IPS-11a (cell line): ENCODE results near the gene SOX12.
A peak's percentile ranks its signal among the peaks of the same experiment; 100 is the strongest.

ENCODE experiments used
- H3K4me3 ChIP-seq: one replicate; pipeline ENCODE4 v1.5.1; 2013; ENCODE audit warnings: low read depth, low read length, control low read depth

Gene SOX12

DNA sequence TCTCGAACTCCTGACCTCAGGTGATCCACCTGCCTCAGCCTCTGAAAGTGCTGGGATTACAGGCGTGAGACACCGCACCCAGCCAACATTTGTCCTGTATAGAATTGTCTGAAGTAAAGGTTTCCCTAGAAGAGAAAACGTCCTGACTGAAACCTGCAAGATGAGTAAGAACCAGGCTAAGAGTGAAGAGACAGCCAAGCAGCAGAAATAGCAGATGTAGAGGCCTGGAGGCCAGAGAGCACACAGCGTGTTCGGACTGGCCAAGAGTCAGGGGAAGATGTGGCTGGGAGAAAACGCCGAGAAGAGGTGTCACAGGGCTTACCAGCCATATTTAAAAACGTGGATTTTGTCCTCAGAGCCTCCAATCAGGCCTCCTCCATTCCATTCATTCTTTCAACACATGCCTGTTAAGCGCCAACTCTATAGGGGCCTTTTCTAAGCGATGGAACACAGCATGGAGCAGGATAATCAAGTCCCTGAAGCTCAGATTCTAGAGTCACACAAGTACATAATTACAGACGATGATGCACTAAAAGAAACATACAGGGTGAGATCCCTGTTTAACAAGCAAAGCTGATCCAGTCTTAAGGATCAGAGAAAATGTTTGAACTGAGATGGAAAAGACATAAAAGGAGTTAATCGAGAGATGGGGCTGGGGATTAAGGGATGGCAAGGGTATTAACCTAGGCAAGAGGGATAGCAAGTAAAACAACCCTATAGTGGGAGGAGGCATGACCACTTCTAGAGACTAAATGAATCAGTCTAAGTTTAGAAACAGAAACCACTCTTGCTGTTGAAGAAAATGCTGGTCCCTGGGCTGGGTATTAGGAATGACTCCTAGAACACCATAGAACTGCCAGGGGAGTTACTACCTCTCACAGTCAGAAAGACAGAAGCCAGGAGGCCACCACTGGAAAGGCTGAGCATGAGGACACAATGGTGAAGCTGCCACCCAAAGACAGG lies 23.2 kb upstream of the SOX12 start:
- no peak overlapping the region for H3K4me3 ChIP-seq

DNA sequence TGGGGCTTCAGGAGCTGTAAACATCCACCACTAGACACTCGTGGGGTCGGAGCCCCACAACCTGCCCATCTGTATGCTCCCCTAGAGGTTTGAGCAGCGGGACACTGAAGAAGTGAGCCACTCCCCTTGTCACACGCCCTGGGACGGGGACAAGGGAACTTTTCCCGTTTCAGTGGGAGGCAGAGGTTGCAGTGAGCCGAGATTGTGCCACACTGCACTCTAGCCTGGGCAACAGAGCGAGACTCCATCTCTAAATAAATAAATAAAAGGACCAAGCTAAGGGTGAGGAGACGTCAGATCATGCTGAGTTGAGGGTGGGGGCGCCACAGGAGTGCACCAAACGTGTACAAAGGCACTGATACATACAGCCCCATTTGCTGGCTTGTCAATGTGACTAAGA lies 19.6 kb upstream of the SOX12 start:
- no peak overlapping the region for H3K4me3 ChIP-seq

DNA sequence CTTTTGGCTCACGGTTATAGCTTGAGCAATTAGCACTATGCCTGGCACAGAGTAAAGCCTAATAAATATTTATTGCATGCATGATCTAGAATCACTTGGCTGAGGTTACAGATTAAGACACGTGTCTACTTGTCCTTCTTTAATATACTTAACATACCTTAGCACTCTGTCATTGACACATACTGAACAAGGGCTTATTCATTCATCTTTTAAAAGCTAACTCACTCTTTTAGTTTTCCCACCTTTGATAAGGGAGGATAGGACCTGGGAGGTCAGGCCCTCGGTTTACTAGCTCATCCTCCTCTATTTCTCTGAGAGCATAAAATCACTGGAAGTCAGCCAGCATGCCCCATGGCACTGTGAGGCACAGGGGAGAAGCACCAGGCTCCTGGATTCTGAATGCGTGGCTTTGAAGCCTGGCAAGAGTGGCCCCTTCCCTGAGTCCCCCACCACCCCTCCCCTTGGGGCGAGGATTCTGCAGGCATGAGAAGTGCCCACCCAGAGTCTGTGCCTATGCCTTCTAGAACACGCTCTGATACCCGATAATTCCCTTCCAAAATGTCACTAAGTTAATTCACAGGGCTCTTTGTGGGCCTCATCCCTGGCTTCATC lies 16.8 kb upstream of the SOX12 start:
- H3K4me3 ChIP-seq = no peak overlapping the region

DNA sequence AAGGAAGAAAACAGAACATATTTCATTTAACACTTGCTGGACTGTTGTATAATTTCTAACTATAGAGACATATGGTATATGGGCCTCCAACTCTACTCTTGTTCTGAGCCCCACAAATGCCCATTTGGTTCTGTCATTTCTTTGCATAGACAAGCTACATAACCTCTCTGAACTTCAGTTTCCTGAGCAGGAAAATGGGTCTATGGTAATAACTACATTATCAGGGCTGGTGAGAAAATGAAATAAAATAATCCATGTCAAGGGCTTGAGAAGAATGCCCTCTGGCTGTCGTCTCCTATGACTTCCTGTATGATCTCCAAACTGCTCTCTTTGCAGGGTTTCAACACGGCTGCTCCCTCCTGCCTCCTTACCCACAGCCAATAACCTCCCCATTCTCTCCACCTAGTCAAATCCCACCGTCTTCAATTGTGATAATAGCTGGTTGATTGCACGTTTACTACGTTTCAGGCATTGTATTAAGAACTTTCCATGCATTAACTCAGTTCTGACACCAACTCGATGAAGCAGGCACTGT lies 16.0 kb upstream of the SOX12 start:
- H3K4me3 ChIP-seq = peak overlapping the region; percentile 42

DNA sequence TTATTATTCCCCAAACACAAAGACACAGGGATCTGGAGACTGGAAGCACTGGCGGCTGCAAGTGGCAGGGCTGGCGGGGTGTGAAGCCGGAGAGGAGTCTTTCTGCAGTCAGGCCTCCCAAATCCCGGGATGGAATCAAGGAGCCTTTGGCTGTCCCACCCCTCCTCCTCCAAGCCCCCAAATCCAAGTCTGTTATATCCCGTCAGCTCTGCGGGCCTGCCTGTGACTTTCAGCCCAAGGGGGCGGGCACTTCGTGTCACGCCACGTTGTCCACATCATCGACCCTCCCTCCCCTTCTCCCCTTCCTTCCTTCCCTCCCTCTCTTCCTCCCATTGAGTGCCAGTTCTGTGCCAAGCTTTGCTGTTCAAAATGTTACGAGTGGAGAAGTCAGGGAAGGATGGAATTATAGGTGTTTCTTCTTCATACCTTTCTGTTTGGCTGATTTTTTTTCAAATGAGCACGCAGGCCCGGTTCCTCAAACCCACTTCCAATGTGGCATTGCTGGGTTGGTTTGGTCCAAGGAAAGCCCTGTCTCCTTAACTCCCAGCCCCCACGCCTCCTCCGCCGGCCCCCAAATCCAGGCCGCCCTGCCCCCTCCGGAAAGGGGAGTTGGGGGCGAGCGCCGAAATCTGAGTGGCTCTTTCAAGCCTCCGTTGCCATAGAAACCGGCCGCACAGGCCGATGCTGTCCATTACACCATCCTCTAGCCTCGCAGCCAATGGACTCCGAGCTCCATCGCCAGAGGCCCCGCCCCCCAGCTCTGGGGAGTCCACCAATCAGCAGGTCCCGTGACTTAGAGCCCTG lies 15.3 kb upstream of the SOX12 start:
- H3K4me3 ChIP-seq = peak overlapping the region; percentile 42

DNA sequence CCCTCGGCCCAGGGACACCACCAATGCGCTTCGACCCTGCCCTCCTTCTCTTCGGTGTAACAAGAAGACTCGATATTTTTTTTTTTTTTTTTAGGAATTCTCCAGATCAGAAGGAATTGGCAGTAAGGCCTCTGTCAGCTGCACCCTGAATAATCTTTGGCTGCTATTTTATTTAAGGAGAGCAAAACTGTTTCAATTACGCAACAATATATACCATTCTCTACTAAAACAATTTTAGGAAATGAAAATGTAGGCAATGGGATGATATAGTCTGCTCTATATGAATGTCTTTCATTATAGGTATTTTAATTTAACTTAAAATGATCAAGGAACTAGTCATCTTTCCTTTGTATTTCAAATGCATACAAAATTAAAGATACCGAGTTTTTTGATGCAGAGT lies 14.7 kb upstream of the SOX12 start:
- no peak overlapping the region for H3K4me3 ChIP-seq

DNA sequence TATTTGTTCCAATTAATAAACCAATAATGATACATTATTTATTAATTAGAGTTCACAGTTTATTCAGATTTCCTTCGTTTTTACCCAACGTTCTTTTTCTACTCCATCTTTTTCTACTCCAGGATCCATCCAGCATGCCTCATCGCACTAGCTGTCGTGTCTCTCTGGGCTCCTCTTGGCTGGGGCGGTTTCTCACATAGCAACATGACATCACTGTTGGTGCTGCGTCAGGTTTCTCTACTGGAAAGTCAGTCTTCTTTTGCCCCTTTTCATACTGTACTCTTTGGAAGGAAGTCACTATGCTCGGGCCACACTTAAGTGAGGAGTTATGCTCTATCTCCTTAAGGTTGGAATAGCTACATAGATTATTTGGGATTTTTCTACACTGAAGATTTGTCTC lies 13.7 kb upstream of the SOX12 start:
- H3K4me3 ChIP-seq = no peak overlapping the region

DNA sequence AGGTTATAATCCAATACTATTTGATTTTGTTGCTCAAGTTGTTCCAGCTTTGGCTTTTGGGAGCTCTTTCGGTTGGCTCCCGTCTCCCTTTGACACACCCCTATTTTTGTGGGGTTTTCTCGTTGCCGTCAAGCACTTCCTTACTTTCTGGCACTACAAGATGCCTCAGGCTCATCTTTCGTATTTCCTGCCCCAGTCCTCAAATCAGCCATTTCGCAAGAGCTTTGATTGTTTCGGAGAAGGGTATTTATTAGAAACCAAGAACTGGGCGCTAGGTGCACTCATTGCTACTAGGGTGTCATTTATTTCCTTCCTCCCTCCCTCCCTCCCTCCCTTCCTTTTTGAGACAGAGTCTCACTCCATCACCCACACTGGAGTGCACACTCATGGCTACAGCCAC lies 13.3 kb upstream of the SOX12 start:
- no peak overlapping the region for H3K4me3 ChIP-seq

DNA sequence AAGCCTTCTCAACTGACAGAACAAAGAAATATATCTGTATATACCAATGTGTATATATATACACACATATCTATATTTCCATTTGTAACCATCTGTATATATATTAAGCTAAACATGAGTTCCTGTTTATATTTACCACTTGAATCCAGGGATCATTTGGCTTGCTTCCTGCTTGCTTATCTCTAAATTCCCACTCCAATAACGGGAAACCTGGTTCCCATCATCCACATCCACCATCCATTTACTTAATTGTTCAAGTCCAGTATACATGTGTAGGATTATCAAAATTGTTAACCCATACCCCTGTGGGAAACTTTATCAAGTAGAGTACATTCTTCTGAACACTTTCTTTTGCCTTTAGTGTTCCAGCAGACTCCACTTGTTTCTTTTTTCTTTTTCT lies 12.5 kb upstream of the SOX12 start:
- H3K4me3 ChIP-seq = no peak overlapping the region

DNA sequence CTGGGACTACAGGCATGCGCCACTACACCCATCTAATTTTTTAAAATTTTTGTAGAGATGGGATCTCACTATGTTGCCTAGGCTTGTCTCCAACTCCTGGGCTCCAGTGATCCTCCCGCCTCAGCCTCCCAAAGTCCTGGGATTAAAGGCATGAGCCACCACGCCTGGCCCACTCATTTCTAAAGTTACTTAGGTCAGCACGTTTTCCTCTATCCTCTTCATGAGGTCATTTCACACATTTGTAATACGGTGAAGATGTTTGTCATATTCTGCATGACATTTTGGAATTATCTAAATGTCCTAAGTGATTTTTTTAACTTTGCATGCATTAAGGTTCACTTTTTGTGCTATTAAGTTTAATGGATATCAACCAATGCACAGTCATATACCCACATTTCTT lies 11.9 kb upstream of the SOX12 start:
- no peak overlapping the region for H3K4me3 ChIP-seq

DNA sequence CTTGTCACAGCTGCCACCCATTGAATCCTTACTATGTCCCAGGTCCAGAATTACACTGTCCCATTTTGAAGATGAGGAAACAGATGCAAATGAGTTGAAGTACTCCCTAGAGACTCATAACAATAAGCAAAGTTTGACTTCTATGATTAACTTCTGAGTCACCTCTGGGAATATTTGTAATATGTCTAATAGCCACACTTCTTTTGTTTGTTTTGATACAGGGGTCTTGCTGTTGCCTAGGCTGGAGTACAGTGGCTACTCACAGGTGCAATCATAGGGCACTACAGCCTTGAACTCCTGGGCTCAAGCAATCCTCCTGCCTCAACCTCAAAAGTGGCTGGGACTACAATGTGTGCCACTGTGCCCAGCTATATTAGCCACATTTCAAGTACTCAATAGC lies 11.4 kb upstream of the SOX12 start:
- H3K4me3 ChIP-seq = no peak overlapping the region

DNA sequence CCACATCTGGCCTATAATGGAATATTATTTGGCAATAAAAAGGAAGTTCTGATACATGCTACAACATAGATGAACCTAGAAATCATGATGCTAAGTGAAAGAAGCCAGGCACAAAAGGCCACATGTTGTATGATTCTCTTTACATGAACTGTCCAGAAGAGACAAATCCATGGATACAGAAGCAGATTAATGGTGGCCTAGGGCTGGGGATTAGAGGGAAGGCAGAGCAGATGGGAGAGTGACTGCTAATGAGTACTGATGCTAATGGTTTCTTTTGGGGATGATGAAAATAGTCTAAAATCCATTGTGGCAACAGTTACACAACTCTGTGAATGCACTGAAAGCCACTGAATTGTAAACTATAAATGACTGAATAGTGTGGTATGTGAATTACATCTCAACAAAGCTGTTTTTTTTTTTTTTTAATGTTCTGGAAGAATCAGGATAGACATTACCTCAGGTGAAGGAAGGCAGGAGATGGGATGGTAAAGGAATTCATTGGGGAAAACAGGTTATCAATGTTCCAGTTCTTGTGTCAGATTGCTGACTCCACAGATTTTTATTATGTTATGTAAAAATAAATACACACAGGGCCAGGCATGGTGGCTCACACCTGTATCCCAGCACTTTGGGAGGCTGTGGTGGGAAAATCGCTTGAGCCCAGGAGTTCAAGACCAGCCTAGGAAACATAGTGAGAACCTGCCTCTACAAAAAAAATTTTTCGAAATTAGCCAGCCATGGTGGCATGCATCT lies 8.9 kb upstream of the SOX12 start:
- H3K4me3 ChIP-seq = no peak overlapping the region

DNA sequence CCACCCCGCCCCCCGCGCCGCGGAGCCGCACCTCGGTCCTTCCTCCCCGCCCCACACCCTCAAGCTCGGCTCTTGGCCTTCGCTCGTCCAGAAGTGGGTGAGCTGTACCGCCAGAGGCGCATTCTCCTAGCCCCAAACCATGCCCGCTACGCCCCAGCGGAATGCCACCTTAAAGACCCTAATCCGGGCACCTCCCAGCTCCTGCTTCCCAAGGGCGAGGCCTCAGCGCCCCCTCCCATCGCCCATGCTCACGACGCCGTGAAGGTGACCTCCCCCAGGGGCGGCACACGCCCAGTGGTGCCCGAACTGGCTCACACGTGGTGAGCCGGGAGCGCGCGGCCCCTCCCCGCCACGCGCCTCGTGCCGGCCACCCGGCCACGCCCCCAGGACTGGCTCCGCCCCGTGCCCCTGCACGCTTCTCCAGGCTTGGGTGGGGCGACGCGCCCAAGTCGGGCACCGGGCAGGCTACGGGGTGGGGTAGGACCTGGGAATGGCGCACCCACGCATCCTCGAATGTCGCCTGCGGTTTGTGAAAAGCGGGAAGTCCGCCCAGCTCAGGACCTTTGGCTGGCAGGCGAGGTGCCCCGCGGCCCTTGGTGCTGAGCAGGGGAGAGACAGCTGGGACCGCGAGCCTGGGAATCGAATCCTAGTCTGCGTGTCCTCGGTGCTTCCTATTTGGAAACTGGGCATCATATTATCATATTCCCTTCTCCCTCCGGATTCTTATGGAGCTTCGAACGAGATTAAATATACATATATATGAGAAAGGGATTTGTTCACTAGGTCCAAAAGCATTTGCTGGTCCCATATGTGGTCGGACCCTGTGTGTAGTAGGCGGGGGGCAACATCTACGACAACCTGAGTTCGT lies 941 bp upstream of the SOX12 start:
- H3K4me3 ChIP-seq = peak overlapping the region; percentile 55

DNA sequence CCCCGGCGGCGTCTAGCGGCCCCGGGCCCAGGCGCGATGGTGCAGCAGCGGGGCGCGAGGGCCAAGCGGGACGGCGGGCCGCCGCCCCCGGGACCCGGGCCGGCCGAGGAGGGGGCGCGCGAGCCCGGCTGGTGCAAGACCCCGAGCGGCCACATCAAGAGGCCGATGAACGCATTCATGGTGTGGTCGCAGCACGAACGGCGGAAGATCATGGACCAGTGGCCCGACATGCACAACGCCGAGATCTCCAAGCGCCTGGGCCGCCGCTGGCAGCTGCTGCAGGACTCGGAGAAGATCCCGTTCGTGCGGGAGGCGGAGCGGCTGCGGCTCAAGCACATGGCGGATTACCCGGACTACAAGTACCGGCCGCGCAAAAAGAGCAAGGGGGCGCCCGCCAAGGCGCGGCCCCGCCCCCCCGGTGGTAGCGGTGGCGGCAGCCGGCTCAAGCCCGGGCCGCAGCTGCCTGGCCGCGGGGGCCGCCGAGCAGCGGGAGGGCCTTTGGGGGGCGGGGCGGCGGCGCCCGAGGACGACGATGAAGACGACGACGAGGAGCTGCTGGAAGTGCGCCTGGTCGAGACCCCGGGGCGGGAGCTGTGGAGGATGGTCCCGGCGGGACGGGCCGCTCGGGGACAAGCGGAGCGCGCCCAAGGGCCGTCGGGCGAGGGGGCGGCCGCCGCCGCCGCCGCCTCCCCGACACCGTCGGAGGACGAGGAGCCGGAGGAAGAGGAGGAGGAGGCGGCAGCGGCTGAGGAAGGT lies 715 bp downstream of the SOX12 start:
- peak overlapping the region; percentile 69 for H3K4me3 ChIP-seq

DNA sequence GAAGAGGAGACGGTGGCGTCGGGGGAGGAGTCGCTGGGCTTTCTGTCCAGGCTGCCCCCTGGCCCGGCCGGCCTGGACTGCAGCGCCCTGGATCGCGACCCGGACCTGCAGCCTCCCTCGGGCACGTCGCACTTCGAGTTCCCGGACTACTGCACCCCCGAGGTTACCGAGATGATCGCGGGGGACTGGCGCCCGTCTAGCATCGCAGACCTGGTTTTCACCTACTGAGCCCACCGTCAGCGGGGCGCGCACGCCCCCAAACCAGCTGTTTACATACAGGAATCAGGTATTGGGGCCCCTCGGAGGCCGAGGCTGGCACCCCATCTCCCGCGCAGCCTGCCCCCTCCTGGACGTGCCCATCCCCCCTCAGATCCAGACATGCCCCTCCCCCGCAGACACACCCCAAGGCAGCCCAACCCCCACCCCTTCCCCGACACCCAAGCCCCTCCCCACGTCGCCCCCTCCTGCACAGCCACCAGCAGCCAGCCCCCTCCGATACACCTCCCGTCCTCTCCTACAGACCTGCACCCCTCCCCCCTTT lies 1.4 kb downstream of the SOX12 start:
- peak overlapping the region; percentile 69 for H3K4me3 ChIP-seq

DNA sequence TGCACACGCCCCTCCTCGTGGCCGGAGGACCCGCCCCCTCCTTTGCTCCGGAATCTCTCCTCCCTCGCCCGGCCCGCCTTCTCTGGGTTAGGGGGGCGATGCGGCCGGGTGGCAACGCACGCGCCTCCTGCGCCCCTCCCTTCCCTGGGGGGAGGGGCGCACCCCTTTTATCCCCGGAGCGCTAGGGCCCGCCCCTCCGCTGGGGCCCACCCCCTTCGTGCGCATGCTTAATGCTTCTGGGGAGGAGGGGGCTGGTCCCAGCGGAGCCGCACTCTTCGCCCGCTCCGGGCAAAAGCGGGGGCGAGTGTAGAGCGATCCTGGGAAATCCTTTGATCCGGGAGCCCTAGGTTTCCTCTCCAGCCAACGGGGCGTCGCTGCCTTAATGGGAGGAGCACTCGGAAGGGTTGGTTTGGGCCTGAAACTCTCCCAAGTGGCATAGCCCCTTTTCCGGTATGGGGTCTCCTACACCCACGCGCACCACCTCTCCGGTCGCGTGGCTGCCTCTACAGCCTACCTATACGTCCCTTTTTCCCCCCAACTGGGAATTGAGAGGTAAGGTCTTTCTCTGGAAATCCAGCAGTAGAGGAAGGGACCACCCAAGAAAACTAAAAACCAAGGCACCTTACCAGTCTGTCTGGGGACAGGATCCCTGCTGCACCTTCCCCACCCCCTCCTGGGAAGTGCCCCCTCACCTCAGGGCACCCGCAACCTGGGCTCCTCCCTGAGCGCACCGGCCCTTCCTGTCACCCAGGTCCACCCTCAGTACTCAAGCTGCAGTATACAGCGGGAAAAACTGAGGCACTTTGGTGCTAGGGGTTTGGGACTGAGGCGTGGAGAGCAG lies 2.1 kb downstream of the SOX12 start:
- H3K4me3 ChIP-seq = peak overlapping the region; percentile 82

DNA sequence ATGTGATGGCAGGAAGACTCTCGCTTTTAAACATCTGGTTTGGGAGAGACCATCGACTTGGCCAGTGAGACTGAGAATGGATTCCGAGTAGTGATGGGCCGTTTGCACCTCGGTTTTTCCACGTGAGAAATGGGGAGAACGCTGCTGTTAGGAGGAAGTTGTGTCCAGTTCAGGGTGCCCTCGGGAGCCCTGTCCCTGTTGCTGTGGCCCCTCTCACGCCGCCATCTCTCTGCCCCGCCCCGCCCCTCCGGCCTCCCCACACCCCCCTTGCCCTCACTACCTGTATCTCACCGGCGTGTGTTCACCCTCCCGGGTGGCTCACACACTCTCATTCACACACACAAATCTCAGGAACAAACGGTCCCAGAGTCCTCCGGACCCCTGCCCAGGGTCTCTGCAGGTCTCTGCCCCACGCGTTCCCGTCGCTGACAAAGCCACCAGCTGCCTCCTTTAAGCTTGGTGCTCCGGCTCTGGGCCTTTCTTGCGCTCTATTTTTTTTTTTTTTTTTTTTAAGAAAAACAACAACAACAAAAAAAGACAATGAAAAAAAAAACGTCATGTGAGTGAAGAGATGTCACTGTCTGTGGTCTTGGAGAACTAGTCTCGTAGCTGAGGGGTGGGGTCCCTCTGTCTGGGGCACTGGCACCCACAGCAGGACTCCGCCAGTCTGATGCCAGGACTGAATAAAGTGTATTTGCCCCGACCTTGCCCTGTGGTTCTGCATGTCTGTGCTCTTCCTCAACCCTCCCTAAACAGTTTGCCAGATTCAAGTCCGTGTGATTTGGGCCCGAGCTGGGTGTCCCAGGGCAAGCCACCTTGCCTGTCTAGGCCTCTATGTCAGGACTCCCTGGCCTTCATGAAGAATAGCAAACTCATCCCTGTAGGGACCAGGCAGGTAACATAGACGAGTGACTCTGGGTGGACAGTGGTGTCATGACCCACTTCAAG lies 2.9 kb downstream of the SOX12 start:
- H3K4me3 ChIP-seq = peak overlapping the region; percentile 82
